ENCODE results near the gene TMEM143. TPM values are rescaled to one million over a fixed set of nuclear protein-coding genes. Genes with fewer than 3 reads are reported as not detected.
"Not testable (repeated sequence)": the region's sequence is repeated elsewhere in the genome, so short reads cannot be mapped to it uniquely, and the experiment has no call there.

The TMEM143 gene
- total RNA-seq, 2 experiments from 2014 or later: 15.5 to 16.6 TPM

GRCh38 chr19:48332662-48333466, 30.9 kb downstream of the TMEM143 start:
- Mint-ChIP-seq H3K36me3 (peaks cover 26% of the 10 kb centered on the region), H3K27me3 (no peaks in the 10 kb centered on the region), H3K9me3 (no peaks in the 10 kb centered on the region), H3K4me3 (peak overlapping the region; percentile 81), H3K27ac (peak overlapping the region; percentile 90), H3K4me1 (peaks cover 46% of the 10 kb centered on the region)
- peak; percentile 92 for DNase-seq

DNA sequence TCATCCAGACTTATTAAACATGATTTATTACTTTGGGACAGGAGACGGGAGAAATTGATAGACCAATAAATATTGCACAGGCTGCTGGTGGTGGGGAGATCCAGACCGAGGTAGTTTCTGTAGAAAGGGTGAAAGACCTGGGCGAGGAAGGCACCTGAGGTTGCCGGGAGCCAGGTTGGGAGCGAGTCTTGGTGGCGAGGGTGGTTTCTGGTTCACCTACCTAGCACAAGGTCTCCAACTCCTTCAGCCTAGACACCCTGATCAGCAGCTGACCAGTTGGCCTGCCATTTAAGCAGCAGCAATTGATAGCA, 31.4 kb downstream of the TMEM143 start:
- H3K4me1 Mint-ChIP-seq: peaks cover 47% of the 10 kb centered on the region
- H3K36me3 Mint-ChIP-seq: peaks cover 32% of the 10 kb centered on the region
- DNase-seq: no peak
- peak overlapping the region; percentile 90 for H3K27ac Mint-ChIP-seq
- no peaks in the 10 kb centered on the region for H3K9me3 Mint-ChIP-seq
- H3K27me3 Mint-ChIP-seq: no peaks in the 10 kb centered on the region
- peak overlapping the region; percentile 81 for H3K4me3 Mint-ChIP-seq

- Mint-ChIP-seq H3K27ac (peak overlapping the region; percentile 80), H3K9me3 (no peaks in the 10 kb centered on the region), H3K36me3 (peaks cover 50% of the 10 kb centered on the region), H3K27me3 (no peaks in the 10 kb centered on the region), H3K4me3 (peak overlapping the region; percentile 81), H3K4me1 (peaks cover 59% of the 10 kb centered on the region)
- peak; percentile 86 for DNase-seq
Measured at GRCh38 chr19:48330012-48330681, 33.6 kb downstream of the TMEM143 start.

DNA sequence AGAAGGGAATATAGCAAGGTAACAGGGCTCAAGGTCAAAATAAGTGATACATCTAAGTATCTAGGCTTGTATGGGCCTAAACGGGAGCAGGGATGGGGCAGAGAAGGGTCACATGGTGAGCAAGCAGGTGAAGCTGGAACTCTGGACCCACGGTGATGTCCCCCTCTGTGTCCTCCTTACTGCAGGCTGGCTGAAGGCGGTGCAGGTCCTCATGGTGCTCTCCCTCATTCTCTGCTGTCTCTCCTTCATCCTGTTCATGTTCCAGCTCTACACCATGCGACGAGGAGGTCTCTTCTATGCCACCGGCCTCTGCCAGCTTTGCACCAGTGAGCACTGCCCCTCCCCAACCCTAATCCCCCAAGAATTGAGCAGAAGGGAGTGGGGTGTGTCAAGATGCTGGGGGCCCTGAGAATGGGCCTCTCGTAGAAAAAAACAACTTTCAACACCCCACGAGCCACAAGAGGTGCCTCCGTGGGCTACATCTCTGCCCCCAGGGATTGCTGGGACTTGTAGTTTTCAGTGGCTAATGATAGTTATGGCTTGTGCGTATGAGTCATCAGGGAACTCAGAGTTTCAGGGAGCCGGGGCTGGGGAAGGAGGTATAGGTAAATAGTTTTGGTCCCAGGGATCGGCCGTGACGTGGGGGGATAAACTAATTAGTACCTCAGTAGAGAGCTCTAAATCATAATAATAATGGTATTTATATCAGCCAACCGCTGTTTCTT, 34.4 kb downstream of the TMEM143 start:
- Mint-ChIP-seq H3K27me3 (no peaks in the 10 kb centered on the region), H3K27ac (peak overlapping the region; percentile 80), H3K9me3 (no peaks in the 10 kb centered on the region), H3K4me1 (peaks cover 60% of the 10 kb centered on the region), H3K4me3 (peak overlapping the region; percentile 81), H3K36me3 (peaks cover 52% of the 10 kb centered on the region)
- peak; percentile 52 for DNase-seq

DNA sequence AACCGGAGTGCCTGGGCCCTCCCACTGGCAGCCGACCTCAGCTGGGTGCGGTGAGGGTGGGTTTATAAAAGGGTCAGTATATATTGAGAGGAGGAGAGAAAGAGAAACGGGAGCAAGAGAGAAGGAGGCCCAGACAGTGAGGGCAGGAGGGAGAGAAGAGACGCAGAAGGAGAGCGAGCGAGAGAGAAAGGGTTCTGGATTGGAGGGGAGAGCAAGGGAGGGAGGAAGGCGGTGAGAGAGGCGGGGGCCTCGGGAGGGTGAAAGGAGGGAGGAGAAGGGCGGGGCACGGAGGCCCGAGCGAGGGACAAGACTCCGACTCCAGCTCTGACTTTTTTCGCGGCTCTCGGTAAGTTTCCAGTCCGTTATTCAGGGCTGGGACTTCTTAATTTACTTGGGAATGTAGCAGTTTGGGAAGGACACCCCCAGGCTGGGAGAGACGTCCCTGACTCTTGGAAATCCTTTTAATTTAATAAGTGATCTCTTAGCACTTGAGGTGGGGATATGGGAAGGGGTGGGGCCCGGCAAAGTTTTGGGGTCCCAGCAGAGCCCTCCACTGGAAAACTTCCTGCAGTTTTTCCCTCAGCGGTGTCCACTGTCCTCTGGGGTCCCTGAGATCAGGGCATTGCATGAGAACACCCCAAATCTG, 38.4 kb downstream of the TMEM143 start, which contains the start of gene EMP3:
Gene EMP3, plus strand, starts transcription at position 288 of the 646 bp plus-strand sequence. CDS start 1,293 bp downstream, outside the sequence.
- peak within 1 kb of the TSS; percentile 92 for H3K27ac Mint-ChIP-seq
- H3K27me3 Mint-ChIP-seq: no peaks in the 10 kb centered on the region
- H3K9me3 Mint-ChIP-seq: no peaks in the 10 kb centered on the region
- peak within 1 kb of the TSS; percentile 88 for H3K4me3 Mint-ChIP-seq
- peaks cover 45% of the 10 kb centered on the region for H3K36me3 Mint-ChIP-seq
- DNase-seq: peak; percentile 87
- peaks cover 61% of the 10 kb centered on the region for H3K4me1 Mint-ChIP-seq

DNA sequence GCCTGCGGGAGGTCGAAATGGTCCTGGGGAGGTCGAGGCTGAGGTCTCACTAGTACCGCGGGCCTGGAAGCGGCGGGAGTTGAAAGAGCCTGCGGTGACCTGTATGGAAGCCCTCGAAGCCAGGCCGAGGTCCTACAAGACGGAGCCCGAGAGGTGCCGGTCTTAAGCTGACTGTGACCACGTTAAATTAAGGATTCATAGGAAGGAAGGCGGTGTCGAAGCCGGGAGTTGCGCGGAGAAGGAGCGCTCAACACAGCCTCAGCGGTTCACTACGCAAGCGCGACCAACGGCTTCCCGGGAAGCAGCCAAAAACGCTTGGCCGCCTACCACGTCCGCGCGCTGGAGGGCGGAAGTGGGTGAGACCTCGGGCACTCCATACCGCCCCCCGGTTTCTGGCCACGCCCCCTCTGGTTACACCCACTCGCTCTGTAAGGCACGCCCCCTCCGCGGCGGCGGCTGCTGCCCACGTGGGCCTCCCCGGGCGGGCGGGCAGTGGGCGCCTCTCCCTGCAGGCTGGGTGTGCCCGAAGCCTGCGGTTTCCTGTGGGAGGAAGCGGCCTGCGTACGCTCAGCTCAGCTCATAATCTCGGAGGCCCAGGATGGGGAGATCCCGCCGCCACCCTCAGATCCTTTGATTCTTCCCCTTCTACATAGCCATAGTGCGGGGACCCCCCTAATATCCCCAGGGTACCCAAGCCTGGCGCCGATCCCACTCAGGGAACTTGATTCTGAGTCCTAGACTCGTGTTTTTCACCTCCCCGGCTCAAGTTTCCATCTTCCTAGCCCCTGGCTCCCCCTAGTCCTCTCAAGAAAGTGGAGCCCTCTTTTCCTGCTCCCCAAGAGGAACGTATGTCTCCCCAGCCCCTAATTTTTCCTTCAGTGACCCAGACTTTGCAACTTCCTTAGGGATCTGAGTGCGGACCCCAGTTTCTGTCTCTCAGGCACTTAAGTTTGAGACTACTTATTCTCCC, 41.8 kb downstream of the TMEM143 start:
- Mint-ChIP-seq H3K36me3 (peaks cover 17% of the 10 kb centered on the region), H3K27ac (peak overlapping the region; percentile 99), H3K4me1 (peaks cover 52% of the 10 kb centered on the region), H3K4me3 (peak overlapping the region; percentile 92), H3K9me3 (no peaks in the 10 kb centered on the region), H3K27me3 (no peaks in the 10 kb centered on the region)
- peak; percentile 99 for DNase-seq

GRCh38 chr19:48321372-48321621, 42.4 kb downstream of the TMEM143 start:
- Mint-ChIP-seq H3K4me3 (peak overlapping the region; percentile 92), H3K27me3 (no peaks in the 10 kb centered on the region)

DNA sequence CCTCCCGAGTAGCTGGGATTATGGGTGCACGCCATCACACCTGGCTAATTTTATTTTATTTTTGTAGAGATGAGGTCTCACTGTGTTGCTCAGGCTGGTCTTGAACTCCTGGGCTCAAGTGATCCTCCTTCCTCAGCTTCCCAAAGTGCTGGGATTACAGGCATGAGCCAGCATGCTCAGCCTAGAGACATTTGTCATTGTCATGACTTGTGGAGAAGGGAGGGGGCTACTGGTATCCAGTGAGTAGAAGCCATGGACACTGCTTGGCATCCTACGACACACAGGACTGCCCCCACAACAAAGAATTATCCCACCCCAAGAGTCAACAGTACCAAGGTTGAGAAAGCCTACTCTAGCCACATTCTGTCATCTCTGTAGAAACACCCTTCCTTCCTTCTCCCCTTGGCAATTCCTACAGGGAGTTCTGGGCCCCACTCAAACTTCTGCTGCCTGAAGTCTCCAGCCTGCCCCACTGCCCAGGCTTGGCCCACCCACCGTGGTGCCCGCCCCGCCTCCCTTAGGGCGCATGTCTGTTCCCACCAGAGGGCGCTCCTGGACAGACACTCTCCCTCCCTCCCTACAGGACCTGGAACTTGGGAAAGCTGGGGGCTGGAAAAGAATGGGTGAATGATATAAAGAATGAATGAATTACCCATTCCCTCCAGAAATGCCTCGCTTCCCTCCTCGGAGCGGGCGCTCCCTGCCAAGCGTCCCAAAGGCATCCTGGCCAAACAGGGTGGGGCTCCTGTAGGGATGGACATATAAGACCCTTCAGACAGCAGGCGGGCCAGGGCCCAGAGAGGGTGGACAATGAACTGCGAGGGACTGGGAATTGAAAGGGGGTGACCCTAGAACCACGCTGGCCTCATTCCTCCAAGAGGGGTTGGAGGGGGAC, 43.8 kb downstream of the TMEM143 start:
- H3K27me3 Mint-ChIP-seq: no peaks in the 10 kb centered on the region
- no peaks in the 10 kb centered on the region for H3K36me3 Mint-ChIP-seq
- H3K9me3 Mint-ChIP-seq: no peaks in the 10 kb centered on the region
- peak; percentile 73 for DNase-seq
- H3K27ac Mint-ChIP-seq: no peak overlapping the region
- no peak overlapping the region for H3K4me3 Mint-ChIP-seq
- H3K4me1 Mint-ChIP-seq: peaks cover 40% of the 10 kb centered on the region

More at GRCh38 chr19:48321372-48321621, 42.4 kb downstream of the TMEM143 start:
- Mint-ChIP-seq H3K4me1 (peaks cover 47% of the 10 kb centered on the region), H3K9me3 (no peaks in the 10 kb centered on the region), H3K36me3 (peaks cover 12% of the 10 kb centered on the region), H3K27ac (peak overlapping the region; percentile 99)
- DNase-seq: peak; percentile 96

GRCh38 chr19:48318286-48318987, 45.3 kb downstream of the TMEM143 start:
- no peak overlapping the region for H3K27ac Mint-ChIP-seq

GRCh38 chr19:48317708-48317960, 46.1 kb downstream of the TMEM143 start:
- H3K36me3 Mint-ChIP-seq, H3K4me3 Mint-ChIP-seq, DNase-seq, H3K27me3 Mint-ChIP-seq, H3K9me3 Mint-ChIP-seq, H3K27ac Mint-ChIP-seq: not testable (repeated sequence)
- peaks cover 22% of the 10 kb centered on the region for H3K4me1 Mint-ChIP-seq

More at GRCh38 chr19:48318286-48318987, 45.3 kb downstream of the TMEM143 start:
- no peaks in the 10 kb centered on the region for H3K36me3 Mint-ChIP-seq
- H3K4me3 Mint-ChIP-seq: no peak overlapping the region
- peaks cover 30% of the 10 kb centered on the region for H3K4me1 Mint-ChIP-seq
- H3K9me3 Mint-ChIP-seq: no peaks in the 10 kb centered on the region
- no peak for DNase-seq
- H3K27me3 Mint-ChIP-seq: no peaks in the 10 kb centered on the region

- Mint-ChIP-seq H3K9me3 (no peaks in the 10 kb centered on the region), H3K4me1 (peaks cover 9% of the 10 kb centered on the region), H3K36me3 (no peaks in the 10 kb centered on the region), H3K27ac (no peak overlapping the region), H3K4me3 (no peak overlapping the region), H3K27me3 (no peaks in the 10 kb centered on the region)
- no peak for DNase-seq
Measured at GRCh38 chr19:48315712-48316111, 48.0 kb downstream of the TMEM143 start.

DNA sequence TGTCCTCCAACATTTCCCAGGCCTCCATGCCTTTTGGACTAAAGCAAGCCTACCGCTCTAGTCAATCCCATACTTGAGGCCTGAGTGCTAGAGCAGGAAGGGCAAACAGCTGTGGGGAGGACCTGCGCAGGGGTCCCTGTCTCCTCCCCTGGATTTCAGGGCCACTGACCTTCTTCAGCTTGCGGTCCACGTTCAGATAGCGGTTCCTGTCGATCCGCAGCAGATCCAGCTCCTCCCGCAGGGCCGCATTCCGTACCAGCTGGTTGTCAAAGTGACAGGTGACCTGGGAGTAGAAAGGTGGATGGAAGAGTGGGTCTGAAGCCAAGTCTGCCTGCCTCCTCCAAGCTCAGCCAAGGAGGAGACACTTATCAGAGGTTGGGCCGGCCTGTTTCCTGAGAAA, 52.4 kb downstream of the TMEM143 start:
- Mint-ChIP-seq H3K9me3 (no peaks in the 10 kb centered on the region), H3K4me1 (no peaks in the 10 kb centered on the region), H3K27me3 (no peaks in the 10 kb centered on the region), H3K27ac (no peak overlapping the region), H3K36me3 (no peaks in the 10 kb centered on the region), H3K4me3 (no peak overlapping the region)
- no peak for DNase-seq

- H3K4me3 Mint-ChIP-seq: no peak overlapping the region
- no peaks in the 10 kb centered on the region for H3K27me3 Mint-ChIP-seq
- DNase-seq: no peak
- H3K36me3 Mint-ChIP-seq: no peaks in the 10 kb centered on the region
- H3K4me1 Mint-ChIP-seq: no peaks in the 10 kb centered on the region
- no peak overlapping the region for H3K27ac Mint-ChIP-seq
- H3K9me3 Mint-ChIP-seq: no peaks in the 10 kb centered on the region
Measured at GRCh38 chr19:48310227-48310626, 53.5 kb downstream of the TMEM143 start.

All from activated naive CD8-positive, alpha-beta T cell treated with anti-CD3 and anti-CD28 coated beads for 36 hours (primary cell).